Astrocyte (in vitro differentiated cells and primary cell): Measurements from ENCODE around the gene ALCAM.

Source experiments
- CTCF ChIP-seq: IDR thresholded peaks from 2 replicates; pipeline ENCODE4 v1.5.1; 2011; ENCODE audit warnings: low read depth, mild to moderate bottlenecking, inconsistent platforms, low read length, moderate library complexity; ENCODE audit not compliant: insufficient read depth
- EZH2 ChIP-seq: IDR thresholded peaks from 2 replicates; pipeline ENCODE4 v1.6.1; 2012; ENCODE audit warnings: mild to moderate bottlenecking, low read length, inconsistent platforms; ENCODE audit not compliant: insufficient read depth

- TF ChIP-seq CTCF = no peak
- TF ChIP-seq EZH2 = no peak
Observed at GRCh38 chr3:105409364-105409763, 42.7 kb downstream of the ALCAM start.
